Right atrium auricular region (tissue), 2 donors: ENCODE data around the gene KAT7. TPM values are rescaled to one million over a fixed set of nuclear protein-coding genes. Genes with fewer than 3 reads are reported as not detected.

Experiments
- DNase-seq: peaks from one replicate; pipeline ENCODE4 v3.0.0-alpha.2; 2019; ENCODE audit warnings: low spot score
- H3K27ac ChIP-seq, 2 donors: fragments of 200-600 bp; sonication (generic); 1 replicate in 1 of 2; 2 replicates in 1 of 2; pipeline ENCODE4 v1.5.1; 2016 to 2019
- H3K27me3 ChIP-seq, 2 donors: fragments of 200-600 bp; sonication (generic); one replicate each; pipeline versions ENCODE4 v1.5.1 to v1.6.0; 2017 to 2019
- H3K36me3 ChIP-seq: fragments of 200-600 bp; sonication (generic); one replicate; pipeline ENCODE4 v1.5.1; 2016
- H3K4me1 ChIP-seq, 2 donors: fragments of 200-600 bp; sonication (generic); one replicate each; pipeline versions ENCODE4 v1.5.1 to v1.6.0; 2017 to 2019
- H3K4me3 ChIP-seq, 2 donors: fragments of 200-600 bp; sonication (generic); 1 replicate in 1 of 2; 2 replicates in 1 of 2; pipeline ENCODE4 v1.5.1; 2017 to 2019; ENCODE audit warnings: mild to moderate bottlenecking in 1 of 2, moderate library complexity in 1 of 2
- H3K9me3 ChIP-seq, 2 donors: fragments of 200-600 bp; sonication (generic); one replicate each; pipeline ENCODE4 v1.5.1; 2019
- CTCF ChIP-seq, 2 donors: fragments of 200-600 bp; sonication (generic); IDR thresholded peaks; one replicate each; pipeline ENCODE4 v1.5.1; 2019; ENCODE audit warnings: antibody characterized with exemption in 2 of 2
- total RNA-seq, 2 donors: library from RNA; depleted of rRNA; stranded (reverse); fragments of >200 nt; gene quantifications; one replicate each; pipeline ENCODE4 v1.1.0, GENCODE V29; 2016

The KAT7 gene
- total RNA-seq, 2 donors from 2014 or later = 30.5 to 38.2 TPM

GRCh38 chr17:49749730-49750129 is 38.8 kb upstream of the KAT7 start:
- TF ChIP-seq CTCF (IDR thresholded peaks at IDR 0.05) = no peak
- Histone ChIP-seq H3K36me3 (no peaks in the 10 kb centered on the region), H3K9me3 (no peaks in the 10 kb centered on the region), H3K27me3 (no peaks in the 10 kb centered on the region), H3K4me3 (no peak overlapping the region), H3K4me1 (peaks cover 0 to 43% of the 10 kb centered on the region in 2 donors), H3K27ac (no peak overlapping the region)
- no peak for DNase-seq

GRCh38 chr17:49752508-49752907 is 36.0 kb upstream of the KAT7 start:
- no peak for DNase-seq
- Histone ChIP-seq H3K9me3 (no peaks in the 10 kb centered on the region), H3K36me3 (no peaks in the 10 kb centered on the region), H3K4me1 (peaks cover 0 to 62% of the 10 kb centered on the region in 2 donors), H3K4me3 (no peak overlapping the region), H3K27me3 (no peaks in the 10 kb centered on the region), H3K27ac (peak overlapping the region in 1 of 2 donors; percentile 30)
- TF ChIP-seq CTCF (IDR thresholded peaks at IDR 0.05) = no peak

GRCh38 chr17:49753959-49754391 is 34.5 kb upstream of the KAT7 start:
- no peak overlapping the region for H3K4me3 ChIP-seq
- H3K27ac ChIP-seq = peak overlapping the region in 1 of 2 donors; percentile 21
- DNase-seq = peak; percentile 78
- H3K4me1 ChIP-seq = peaks cover 0 to 64% of the 10 kb centered on the region in 2 donors
- H3K36me3 ChIP-seq = no peaks in the 10 kb centered on the region
- H3K9me3 ChIP-seq = no peaks in the 10 kb centered on the region
- no peak for TF ChIP-seq CTCF (IDR thresholded peaks at IDR 0.05)
- H3K27me3 ChIP-seq = no peaks in the 10 kb centered on the region

GRCh38 chr17:49755663-49756283 is 32.7 kb upstream of the KAT7 start:
- Histone ChIP-seq H3K4me1 (peaks cover 0 to 72% of the 10 kb centered on the region in 2 donors), H3K27me3 (no peaks in the 10 kb centered on the region), H3K27ac (no peak overlapping the region), H3K4me3 (no peak overlapping the region), H3K36me3 (no peaks in the 10 kb centered on the region), H3K9me3 (no peaks in the 10 kb centered on the region)
- no peak for TF ChIP-seq CTCF (IDR thresholded peaks at IDR 0.05)
- DNase-seq = no peak

GRCh38 chr17:49756323-49757150 is 31.9 kb upstream of the KAT7 start:
- H3K36me3 ChIP-seq = no peaks in the 10 kb centered on the region
- peaks cover 0 to 72% of the 10 kb centered on the region in 2 donors for H3K4me1 ChIP-seq
- no peak overlapping the region for H3K4me3 ChIP-seq
- no peaks in the 10 kb centered on the region for H3K27me3 ChIP-seq
- no peaks in the 10 kb centered on the region for H3K9me3 ChIP-seq
- TF ChIP-seq CTCF (IDR thresholded peaks at IDR 0.05) = no peak
- peak overlapping the region in 1 of 2 donors; percentile 31 for H3K27ac ChIP-seq
- no peak for DNase-seq
